Gastrocnemius medialis (tissue), 4 donors: ENCODE data around the gene TEX44.

Source experiments
- POLR2A ChIP-seq, 2 donors: fragments of 450-650 bp; IDR thresholded peaks; one replicate each; pipeline ENCODE4 v1.6.1; 2017; ENCODE audit warnings: antibody characterized with exemption in 2 of 2, mild to moderate bottlenecking in 2 of 2, moderate library complexity in 2 of 2
- TF ChIP-seq, protein P1 (sequence below), 5 experiments: fragments of 450-650 bp in 3 of 5; fragments of 200-600 bp in 2 of 5; sonication (generic) in 2 of 5; IDR thresholded peaks in 4 of 5; conservative IDR thresholded peaks in 1 of 5; 1 replicate in 4 of 5; 2 replicates in 1 of 5; pipeline ENCODE4 v1.5.1; 2016 to 2019; ENCODE audit warnings: antibody characterized with exemption in 5 of 5, mild to moderate bottlenecking in 3 of 5, moderate library complexity in 3 of 5

DNA sequence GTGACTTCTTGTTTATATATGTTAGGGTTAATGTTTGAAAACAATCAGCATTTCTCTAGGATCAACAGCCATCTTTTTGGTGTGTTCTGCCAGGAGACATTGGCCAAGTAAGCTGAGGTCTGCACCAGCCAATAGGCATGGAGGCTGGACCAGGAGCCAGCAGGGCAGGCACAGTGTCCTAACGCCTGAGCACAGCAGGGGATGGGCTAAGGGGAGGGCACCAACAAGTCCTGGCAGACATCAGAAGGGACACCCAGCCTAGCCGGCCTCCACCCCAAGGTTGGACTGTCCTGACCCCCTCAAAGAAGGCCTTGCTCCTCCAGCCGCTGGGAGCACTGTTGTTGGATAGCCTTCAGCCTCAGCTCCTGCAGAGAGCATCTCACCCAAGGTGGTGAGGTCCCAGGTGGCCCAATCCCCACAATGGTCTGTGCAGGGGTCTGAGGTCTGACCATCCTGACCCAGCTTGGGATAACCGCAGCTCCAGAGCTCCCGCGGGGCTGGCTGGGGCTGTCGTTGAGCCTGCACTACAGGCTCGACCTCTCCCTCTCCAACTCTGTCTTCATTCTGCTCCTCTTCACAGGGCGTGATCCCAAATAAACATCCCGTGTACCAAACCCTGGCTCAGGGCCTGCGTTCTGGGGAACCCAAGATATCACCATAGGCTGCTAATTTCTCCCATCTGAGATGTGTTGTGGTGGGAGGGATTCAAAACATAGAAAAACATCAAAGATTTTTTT is 8.1 kb downstream of the TEX44 start:
- no peak for TF ChIP-seq POLR2A (IDR thresholded peaks at IDR 0.05)
- TF ChIP-seq, protein P1, sequence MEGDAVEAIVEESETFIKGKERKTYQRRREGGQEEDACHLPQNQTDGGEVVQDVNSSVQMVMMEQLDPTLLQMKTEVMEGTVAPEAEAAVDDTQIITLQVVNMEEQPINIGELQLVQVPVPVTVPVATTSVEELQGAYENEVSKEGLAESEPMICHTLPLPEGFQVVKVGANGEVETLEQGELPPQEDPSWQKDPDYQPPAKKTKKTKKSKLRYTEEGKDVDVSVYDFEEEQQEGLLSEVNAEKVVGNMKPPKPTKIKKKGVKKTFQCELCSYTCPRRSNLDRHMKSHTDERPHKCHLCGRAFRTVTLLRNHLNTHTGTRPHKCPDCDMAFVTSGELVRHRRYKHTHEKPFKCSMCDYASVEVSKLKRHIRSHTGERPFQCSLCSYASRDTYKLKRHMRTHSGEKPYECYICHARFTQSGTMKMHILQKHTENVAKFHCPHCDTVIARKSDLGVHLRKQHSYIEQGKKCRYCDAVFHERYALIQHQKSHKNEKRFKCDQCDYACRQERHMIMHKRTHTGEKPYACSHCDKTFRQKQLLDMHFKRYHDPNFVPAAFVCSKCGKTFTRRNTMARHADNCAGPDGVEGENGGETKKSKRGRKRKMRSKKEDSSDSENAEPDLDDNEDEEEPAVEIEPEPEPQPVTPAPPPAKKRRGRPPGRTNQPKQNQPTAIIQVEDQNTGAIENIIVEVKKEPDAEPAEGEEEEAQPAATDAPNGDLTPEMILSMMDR (IDR thresholded peaks at IDR 0.05 in 4 of 5, conservative IDR thresholded peaks at IDR 0.05 in 1 of 5) = no peak
